ENCODE measurements around the gene PTPRQ.

Gene PTPRQ

GRCh38 chr12:80441921-80442320, 2.1 kb upstream of the PTPRQ start:
- no peaks in the 10 kb centered on the region for H3K4me1 ChIP-seq (ENCODE audit: insufficient read depth, low read length)
- no peak overlapping the region for H3K9ac ChIP-seq (ENCODE audit: low read depth, low read length)
- H3K27me3 ChIP-seq (ENCODE audit: insufficient read depth, low read length, poor library complexity) = no peaks in the 10 kb centered on the region
- H3K9me3 ChIP-seq (ENCODE audit: insufficient read depth, low read length, severe bottlenecking) = no peaks in the 10 kb centered on the region
- ATAC-seq (ENCODE audit: insufficient read depth, low read depth) (no peak), DNase-seq (no peak)
- no peak overlapping the region for H2AFZ ChIP-seq (ENCODE audit: low read depth, low read length)
- no peak overlapping the region for H3K27ac ChIP-seq (ENCODE audit: low read length)
- no peaks in the 10 kb centered on the region for H4K20me1 ChIP-seq (ENCODE audit: insufficient read depth, low read length)
- H3K36me3 ChIP-seq (ENCODE audit: insufficient read depth, low read length) = no peaks in the 10 kb centered on the region
- H3K4me2 ChIP-seq (ENCODE audit: insufficient read depth, low read length) = no peak overlapping the region
- no peak for TF ChIP-seq EZH2 (IDR thresholded peaks at IDR 0.05; ENCODE audit: borderline replicate concordance, low read depth, low read length, severe bottlenecking)
- TF ChIP-seq, protein P1, sequence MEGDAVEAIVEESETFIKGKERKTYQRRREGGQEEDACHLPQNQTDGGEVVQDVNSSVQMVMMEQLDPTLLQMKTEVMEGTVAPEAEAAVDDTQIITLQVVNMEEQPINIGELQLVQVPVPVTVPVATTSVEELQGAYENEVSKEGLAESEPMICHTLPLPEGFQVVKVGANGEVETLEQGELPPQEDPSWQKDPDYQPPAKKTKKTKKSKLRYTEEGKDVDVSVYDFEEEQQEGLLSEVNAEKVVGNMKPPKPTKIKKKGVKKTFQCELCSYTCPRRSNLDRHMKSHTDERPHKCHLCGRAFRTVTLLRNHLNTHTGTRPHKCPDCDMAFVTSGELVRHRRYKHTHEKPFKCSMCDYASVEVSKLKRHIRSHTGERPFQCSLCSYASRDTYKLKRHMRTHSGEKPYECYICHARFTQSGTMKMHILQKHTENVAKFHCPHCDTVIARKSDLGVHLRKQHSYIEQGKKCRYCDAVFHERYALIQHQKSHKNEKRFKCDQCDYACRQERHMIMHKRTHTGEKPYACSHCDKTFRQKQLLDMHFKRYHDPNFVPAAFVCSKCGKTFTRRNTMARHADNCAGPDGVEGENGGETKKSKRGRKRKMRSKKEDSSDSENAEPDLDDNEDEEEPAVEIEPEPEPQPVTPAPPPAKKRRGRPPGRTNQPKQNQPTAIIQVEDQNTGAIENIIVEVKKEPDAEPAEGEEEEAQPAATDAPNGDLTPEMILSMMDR (IDR thresholded peaks at IDR 0.05; ENCODE audit: borderline replicate concordance, extremely low read depth, low read length, poor library complexity, severe bottlenecking) = no peak
- no peak overlapping the region for H3K4me3 ChIP-seq (ENCODE audit: low read depth in 1 of 2, low read length in 2 of 2)
- no peaks in the 10 kb centered on the region for H3K79me2 ChIP-seq (ENCODE audit: insufficient read depth, low read length)

DNA sequence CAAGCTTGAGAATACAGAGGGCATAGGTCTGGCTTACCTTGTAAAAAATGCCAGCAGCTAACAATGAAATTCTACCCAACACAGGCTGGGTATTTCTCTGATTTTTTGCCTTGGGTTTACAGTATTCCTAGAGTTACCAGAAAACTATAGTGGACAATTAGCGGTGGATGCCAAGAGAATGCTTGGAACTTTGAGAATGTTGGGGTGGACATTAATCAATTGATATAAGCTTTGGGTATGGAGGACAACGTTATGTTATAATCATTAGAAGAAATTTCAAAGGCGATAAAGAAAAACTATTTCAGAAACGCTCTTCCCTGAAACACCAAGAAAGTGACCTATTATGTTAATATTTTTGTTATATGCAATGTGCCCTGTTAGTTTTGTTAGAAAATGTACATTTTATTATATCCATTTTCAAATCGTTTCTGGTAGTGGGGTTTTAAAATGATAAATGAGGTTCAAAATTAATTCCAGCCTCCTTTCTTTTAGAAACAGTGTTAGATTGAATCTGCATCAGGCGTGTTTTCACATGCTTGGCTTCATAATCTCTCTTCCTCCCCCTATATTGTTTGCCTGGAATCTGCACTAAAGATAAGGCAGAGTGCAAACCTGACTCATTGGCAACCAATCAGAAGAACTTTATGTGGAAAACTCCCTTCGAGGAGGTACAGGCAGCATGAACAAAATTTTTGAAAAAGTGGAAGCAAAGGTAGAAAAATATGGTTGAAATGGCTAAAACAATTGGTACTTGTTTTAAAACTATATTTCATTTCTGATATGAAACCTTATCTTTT, 1.4 kb upstream of the PTPRQ start:
- Histone ChIP-seq H4K20me1 (ENCODE audit: insufficient read depth, low read length) (no peaks in the 10 kb centered on the region), H3K4me1 (ENCODE audit: insufficient read depth, low read length) (no peaks in the 10 kb centered on the region), H3K9me3 (ENCODE audit: insufficient read depth, low read length, severe bottlenecking) (no peaks in the 10 kb centered on the region), H2AFZ (ENCODE audit: low read depth, low read length) (no peak overlapping the region), H3K36me3 (ENCODE audit: insufficient read depth, low read length) (no peaks in the 10 kb centered on the region), H3K79me2 (ENCODE audit: insufficient read depth, low read length) (no peaks in the 10 kb centered on the region), H3K27me3 (ENCODE audit: insufficient read depth, low read length, poor library complexity) (no peaks in the 10 kb centered on the region), H3K4me3 (ENCODE audit: low read depth in 1 of 2, low read length in 2 of 2) (no peak overlapping the region), H3K9ac (ENCODE audit: low read depth, low read length) (no peak overlapping the region), H3K4me2 (ENCODE audit: insufficient read depth, low read length) (no peak overlapping the region), H3K27ac (ENCODE audit: low read length) (no peak overlapping the region)
- DNase-seq = no peak
- ATAC-seq (ENCODE audit: insufficient read depth, low read depth) = no peak
- TF ChIP-seq, protein P1 (IDR thresholded peaks at IDR 0.05; ENCODE audit: borderline replicate concordance, extremely low read depth, low read length, poor library complexity, severe bottlenecking) = no peak
- no peak for TF ChIP-seq EZH2 (IDR thresholded peaks at IDR 0.05; ENCODE audit: borderline replicate concordance, low read depth, low read length, severe bottlenecking)

DNA sequence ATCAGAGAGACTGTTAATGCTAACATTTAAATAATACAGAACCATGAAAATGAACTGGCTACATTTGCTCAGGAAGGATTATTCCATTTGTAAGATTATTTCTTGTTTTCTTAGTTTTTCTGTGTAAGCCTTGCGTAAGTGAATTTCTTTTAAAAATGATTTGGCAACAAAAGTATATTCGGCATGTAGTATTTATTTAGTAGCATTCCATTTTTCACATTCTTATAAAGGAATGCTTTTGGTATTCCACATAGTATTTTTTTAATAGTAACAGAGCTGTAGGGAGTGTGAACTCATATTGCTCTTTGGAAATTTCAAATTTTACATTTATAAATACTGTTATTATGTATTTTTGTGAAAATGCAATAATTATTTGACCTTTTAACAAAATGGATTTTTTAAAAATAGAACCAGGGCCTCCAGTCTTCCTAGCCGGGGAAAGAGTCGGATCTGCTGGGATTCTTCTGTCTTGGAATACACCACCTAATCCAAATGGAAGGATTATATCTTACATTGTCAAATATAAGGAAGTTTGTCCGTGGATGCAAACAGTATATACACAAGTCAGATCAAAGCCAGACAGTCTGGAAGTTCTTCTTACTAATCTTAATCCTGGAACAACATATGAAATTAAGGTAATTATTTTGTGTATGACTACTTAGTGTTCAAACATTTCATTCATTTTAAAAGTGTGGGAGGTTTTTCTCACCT, 1.2 kb downstream of the PTPRQ start:
- Histone ChIP-seq H3K9me3 (ENCODE audit: insufficient read depth, low read length, severe bottlenecking) (no peaks in the 10 kb centered on the region), H3K79me2 (ENCODE audit: insufficient read depth, low read length) (no peaks in the 10 kb centered on the region), H4K20me1 (ENCODE audit: insufficient read depth, low read length) (no peaks in the 10 kb centered on the region), H3K9ac (ENCODE audit: low read depth, low read length) (no peak overlapping the region), H3K4me3 (ENCODE audit: low read depth in 1 of 2, low read length in 2 of 2) (no peak overlapping the region), H2AFZ (ENCODE audit: low read depth, low read length) (no peak overlapping the region), H3K4me1 (ENCODE audit: insufficient read depth, low read length) (no peaks in the 10 kb centered on the region), H3K36me3 (ENCODE audit: insufficient read depth, low read length) (no peaks in the 10 kb centered on the region), H3K4me2 (ENCODE audit: insufficient read depth, low read length) (no peak overlapping the region), H3K27me3 (ENCODE audit: insufficient read depth, low read length, poor library complexity) (no peaks in the 10 kb centered on the region), H3K27ac (ENCODE audit: low read length) (no peak overlapping the region)
- TF ChIP-seq, protein P1 (IDR thresholded peaks at IDR 0.05; ENCODE audit: borderline replicate concordance, extremely low read depth, low read length, poor library complexity, severe bottlenecking) = no peak
- no peak for TF ChIP-seq EZH2 (IDR thresholded peaks at IDR 0.05; ENCODE audit: borderline replicate concordance, low read depth, low read length, severe bottlenecking)
- DNase-seq (no peak), ATAC-seq (ENCODE audit: insufficient read depth, low read depth) (no peak)

All from DND-41 (cell line).